ENCODE measurements around the gene TMEM38B.

DNA sequence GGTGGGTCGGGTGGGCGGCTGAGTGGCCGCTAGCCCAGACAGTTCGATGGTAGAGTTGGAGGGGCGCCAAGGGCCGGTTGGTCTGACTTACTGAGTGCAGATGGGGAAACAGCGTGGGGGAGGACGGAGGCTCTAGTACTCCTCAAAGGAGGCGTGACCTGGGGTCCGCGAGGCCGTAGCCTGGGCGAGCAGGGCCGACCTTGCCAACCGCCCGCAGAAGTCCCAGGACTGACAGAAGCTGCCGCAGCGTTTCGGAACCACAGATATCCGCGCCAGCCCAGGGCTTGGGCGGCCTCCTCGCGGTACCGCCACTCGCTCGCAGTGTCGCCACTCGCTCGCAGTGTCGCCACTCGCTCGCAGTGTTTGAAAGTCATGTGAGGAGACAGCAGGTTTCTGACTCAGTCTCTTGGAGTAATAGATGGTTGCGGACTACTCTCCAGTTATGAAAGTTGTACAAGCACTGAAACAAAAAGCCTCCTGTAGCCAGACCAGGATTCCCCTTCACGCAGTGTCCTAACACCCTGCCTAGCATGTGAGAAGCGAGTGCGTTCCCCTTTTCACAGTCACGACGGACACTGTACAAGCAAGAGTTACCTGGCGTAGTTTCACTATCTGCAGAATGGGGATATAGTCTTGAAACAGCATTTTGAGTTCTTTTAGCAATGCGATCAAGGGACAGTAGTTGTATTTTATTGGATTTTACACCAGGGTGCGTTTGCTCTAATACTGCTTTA is 674 bp downstream of the TMEM38B start:
- TF ChIP-seq, protein P1, sequence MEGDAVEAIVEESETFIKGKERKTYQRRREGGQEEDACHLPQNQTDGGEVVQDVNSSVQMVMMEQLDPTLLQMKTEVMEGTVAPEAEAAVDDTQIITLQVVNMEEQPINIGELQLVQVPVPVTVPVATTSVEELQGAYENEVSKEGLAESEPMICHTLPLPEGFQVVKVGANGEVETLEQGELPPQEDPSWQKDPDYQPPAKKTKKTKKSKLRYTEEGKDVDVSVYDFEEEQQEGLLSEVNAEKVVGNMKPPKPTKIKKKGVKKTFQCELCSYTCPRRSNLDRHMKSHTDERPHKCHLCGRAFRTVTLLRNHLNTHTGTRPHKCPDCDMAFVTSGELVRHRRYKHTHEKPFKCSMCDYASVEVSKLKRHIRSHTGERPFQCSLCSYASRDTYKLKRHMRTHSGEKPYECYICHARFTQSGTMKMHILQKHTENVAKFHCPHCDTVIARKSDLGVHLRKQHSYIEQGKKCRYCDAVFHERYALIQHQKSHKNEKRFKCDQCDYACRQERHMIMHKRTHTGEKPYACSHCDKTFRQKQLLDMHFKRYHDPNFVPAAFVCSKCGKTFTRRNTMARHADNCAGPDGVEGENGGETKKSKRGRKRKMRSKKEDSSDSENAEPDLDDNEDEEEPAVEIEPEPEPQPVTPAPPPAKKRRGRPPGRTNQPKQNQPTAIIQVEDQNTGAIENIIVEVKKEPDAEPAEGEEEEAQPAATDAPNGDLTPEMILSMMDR (IDR thresholded peaks at IDR 0.05; ENCODE audit: poor library complexity): no peak
- no peak for TF ChIP-seq EZH2 (IDR thresholded peaks at IDR 0.05; ENCODE audit: borderline replicate concordance)

All from hepatocyte (in vitro differentiated cells).